Neural cell (in vitro differentiated cells): ENCODE results near the gene HDAC9. TPM values are rescaled to one million over a fixed set of nuclear protein-coding genes. Genes with fewer than 3 reads are reported as not detected.

Experiments used
- H2AFZ ChIP-seq: fragments of 200-600, 300-800 bp; sonication (generic), shearing (Covaris generic); 2 replicates; pipeline ENCODE4 v1.6.0; 2014; ENCODE audit warnings: low read depth, mild to moderate bottlenecking, antibody characterized with exemption, low read length, moderate library complexity
- H3F3A ChIP-seq: fragments of 200-600 bp; shearing (Covaris generic); 2 replicates; pipeline ENCODE4 v1.6.1; 2016; ENCODE audit warnings: mild to moderate bottlenecking, moderate library complexity, mixed read lengths, antibody characterized with exemption, low read length; ENCODE audit not compliant: insufficient read depth, poor library complexity, severe bottlenecking
- H3K27ac ChIP-seq: fragments of 200-600, 300-800 bp; sonication (generic), shearing (Covaris generic); 2 replicates; pipeline ENCODE4 v1.5.1; 2014; ENCODE audit warnings: mild to moderate bottlenecking, low read length, moderate library complexity
- H3K27me3 ChIP-seq: fragments of 300-800, 200-600 bp; sonication (generic), shearing (Covaris generic); 2 replicates; pipeline ENCODE4 v1.6.0; 2014; ENCODE audit warnings: mild to moderate bottlenecking, low read depth, low read length, moderate library complexity; ENCODE audit not compliant: insufficient read depth
- H3K36me3 ChIP-seq: fragments of 300-800, 200-600 bp; sonication (generic), shearing (Covaris generic); 2 replicates; pipeline ENCODE4 v1.5.1; 2014; ENCODE audit warnings: mild to moderate bottlenecking, antibody characterized with exemption, low read length, moderate library complexity; ENCODE audit not compliant: insufficient read depth
- H3K4me2 ChIP-seq: fragments of 300-800, 200-600 bp; sonication (generic), shearing (Covaris generic); 2 replicates; pipeline ENCODE4 v1.6.0; 2014; ENCODE audit warnings: mild to moderate bottlenecking, low read length
- H3K4me3 ChIP-seq: fragments of 300-800, 200-600 bp; sonication (generic), shearing (Covaris generic); 2 replicates; pipeline ENCODE4 v1.5.1; 2014; ENCODE audit warnings: mild to moderate bottlenecking, low read length, moderate library complexity
- H3K79me2 ChIP-seq: fragments of 200-600 bp; shearing (Covaris generic); replicated peaks from 2 replicates; pipeline ENCODE4 v1.6.0; 2014; ENCODE audit warnings: mild to moderate bottlenecking, low read length, moderate library complexity; ENCODE audit not compliant: insufficient read depth
- H3K9ac ChIP-seq: fragments of 300-800, 200-600 bp; sonication (generic), shearing (Covaris generic); 2 replicates; pipeline ENCODE4 v1.6.1; 2016; ENCODE audit warnings: mild to moderate bottlenecking, low read length, mixed read lengths
- H3K9me2 ChIP-seq: fragments of 200-600 bp; shearing (Covaris generic); 2 replicates; pipeline ENCODE4 v1.6.1; 2016; ENCODE audit warnings: mild to moderate bottlenecking, low read length, mixed read lengths; ENCODE audit not compliant: insufficient read depth
- H3K9me3 ChIP-seq: fragments of 200-600, 300-800 bp; sonication (generic), shearing (Covaris generic); 2 replicates; pipeline ENCODE4 v1.6.1; 2016; ENCODE audit warnings: mild to moderate bottlenecking, mixed run types, low read length, moderate library complexity, mixed read lengths
- H4K20me1 ChIP-seq: fragments of 200-600 bp; shearing (Covaris generic); 2 replicates; pipeline ENCODE4 v1.6.1; 2016; ENCODE audit warnings: mild to moderate bottlenecking, mixed run types; ENCODE audit not compliant: insufficient read depth
- EP300 ChIP-seq: fragments of 450-650 bp; conservative IDR thresholded peaks from 2 replicates; pipeline ENCODE4 v1.6.1; 2014; ENCODE audit warnings: antibody characterized with exemption, mild to moderate bottlenecking, moderate library complexity; ENCODE audit not compliant: poor library complexity, severe bottlenecking
- EZH2 ChIP-seq: fragments of 200-600, 300-800 bp; shearing (Covaris generic), sonication (generic); IDR thresholded peaks from 2 replicates; pipeline ENCODE4 v1.6.1; 2014; ENCODE audit warnings: antibody characterized with exemption, low read length, borderline replicate concordance, mild to moderate bottlenecking; ENCODE audit not compliant: insufficient read depth, poor library complexity, severe bottlenecking
- MXI1 ChIP-seq: fragments of 450-650 bp; conservative IDR thresholded peaks from 2 replicates; pipeline ENCODE4 v1.6.1; 2014; ENCODE audit warnings: antibody characterized with exemption, mild to moderate bottlenecking; ENCODE audit not compliant: poor library complexity, severe bottlenecking
- POLR2AphosphoS5 ChIP-seq: IDR thresholded peaks from 2 replicates; pipeline ENCODE4 v1.6.1; 2012
- RAD21 ChIP-seq: fragments of 450-650 bp; conservative IDR thresholded peaks from 2 replicates; pipeline ENCODE4 v1.6.1; 2014; ENCODE audit warnings: antibody characterized with exemption, mild to moderate bottlenecking, moderate library complexity
- SMC3 ChIP-seq: fragments of 450-650 bp; conservative IDR thresholded peaks from 2 replicates; pipeline ENCODE4 v1.6.1; 2014; ENCODE audit warnings: antibody characterized with exemption, mild to moderate bottlenecking, moderate library complexity; ENCODE audit not compliant: poor library complexity
- TAF1 ChIP-seq: IDR thresholded peaks from 2 replicates; pipeline ENCODE4 v1.6.1; 2012; ENCODE audit warnings: low read depth
- polyA plus RNA-seq: library from polyadenylated mRNA; depleted of rRNA; stranded (reverse); fragments of >200 nt; gene quantifications from 2 replicates; pipeline ENCODE4 v1.2.3, GENCODE V29; 2014
- TF ChIP-seq, protein P1 (sequence below): fragments of 450-650 bp; IDR thresholded peaks from 2 replicates; pipeline ENCODE4 v1.5.1; 2014; ENCODE audit warnings: antibody characterized with exemption, mild to moderate bottlenecking, moderate library complexity; ENCODE audit not compliant: poor library complexity, severe bottlenecking
- TF ChIP-seq, protein P2 (sequence below): IDR thresholded peaks from 2 replicates; pipeline ENCODE4 v1.6.1; 2012; ENCODE audit warnings: borderline replicate concordance

Gene HDAC9
- polyA plus RNA-seq, 1 donor from 2014 or later = 15.9 TPM

DNA sequence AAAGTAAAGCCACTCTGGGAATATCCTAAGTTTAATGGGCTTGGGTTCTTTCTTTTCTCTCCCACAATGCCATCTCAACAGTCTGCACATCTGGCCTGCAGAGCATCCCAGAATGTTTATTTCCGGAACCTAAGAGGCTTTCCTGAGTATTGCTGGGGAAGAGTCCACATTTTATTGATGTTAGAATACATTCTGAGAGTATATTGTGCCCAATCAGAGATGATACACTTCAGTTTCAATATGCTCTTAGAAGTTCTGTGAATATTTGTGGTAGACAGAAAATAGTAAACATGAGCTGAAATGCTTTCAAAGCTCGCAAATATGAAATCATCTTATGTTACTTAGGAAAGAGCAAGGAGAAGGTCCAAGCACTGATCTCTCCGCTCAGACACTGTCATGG lies 421.3 kb downstream of the HDAC9 start:
- no peaks in the 10 kb centered on the region for H3K36me3 ChIP-seq
- no peak overlapping the region for H3K27ac ChIP-seq
- H4K20me1 ChIP-seq = no peaks in the 10 kb centered on the region
- H3K4me3 ChIP-seq = no peak overlapping the region
- H3K9me3 ChIP-seq = no peaks in the 10 kb centered on the region
- no peaks in the 10 kb centered on the region for H3F3A ChIP-seq
- no peaks in the 10 kb centered on the region for H3K27me3 ChIP-seq
- no peak for TF ChIP-seq EZH2
- no peak for TF ChIP-seq RAD21
- TF ChIP-seq EP300 = no peak
- no peak for TF ChIP-seq POLR2AphosphoS5
- no peak overlapping the region for H2AFZ ChIP-seq
- no peaks in the 10 kb centered on the region for H3K79me2 ChIP-seq
- H3K9me2 ChIP-seq = no peaks in the 10 kb centered on the region
- H3K9ac ChIP-seq = no peak overlapping the region
- H3K4me2 ChIP-seq = no peak overlapping the region

DNA sequence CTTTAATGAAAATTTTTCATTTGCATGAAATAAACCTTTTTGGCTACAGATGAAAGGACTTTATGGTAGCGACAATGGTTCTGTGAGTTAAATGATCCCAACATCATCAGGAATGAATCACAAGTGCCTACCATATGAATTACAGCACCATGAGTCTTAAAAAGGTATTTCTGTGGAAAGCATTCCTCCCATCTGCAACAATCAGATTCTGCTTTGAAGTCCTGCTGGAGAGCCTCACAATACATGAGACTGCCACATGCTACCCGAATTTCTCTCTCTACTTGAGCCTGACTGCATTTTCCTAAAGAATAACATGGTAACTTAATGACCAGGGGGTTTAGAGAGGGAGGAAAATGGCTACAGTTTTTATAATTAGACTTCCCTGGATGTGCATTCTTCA lies 431.6 kb downstream of the HDAC9 start:
- Histone ChIP-seq H3K27ac (no peak overlapping the region), H3K9me2 (no peaks in the 10 kb centered on the region), H4K20me1 (no peaks in the 10 kb centered on the region), H3F3A (no peaks in the 10 kb centered on the region), H3K79me2 (no peaks in the 10 kb centered on the region), H3K4me2 (no peak overlapping the region), H3K4me3 (no peak overlapping the region), H3K9me3 (no peaks in the 10 kb centered on the region), H3K9ac (no peak overlapping the region), H3K36me3 (no peaks in the 10 kb centered on the region), H2AFZ (no peak overlapping the region), H3K27me3 (no peaks in the 10 kb centered on the region)
- TF ChIP-seq SMC3 (no peak), TAF1 (no peak), RAD21 (no peak), EZH2 (no peak), EP300 (no peak), POLR2AphosphoS5 (no peak), MXI1 (no peak)
- TF ChIP-seq, protein P1, sequence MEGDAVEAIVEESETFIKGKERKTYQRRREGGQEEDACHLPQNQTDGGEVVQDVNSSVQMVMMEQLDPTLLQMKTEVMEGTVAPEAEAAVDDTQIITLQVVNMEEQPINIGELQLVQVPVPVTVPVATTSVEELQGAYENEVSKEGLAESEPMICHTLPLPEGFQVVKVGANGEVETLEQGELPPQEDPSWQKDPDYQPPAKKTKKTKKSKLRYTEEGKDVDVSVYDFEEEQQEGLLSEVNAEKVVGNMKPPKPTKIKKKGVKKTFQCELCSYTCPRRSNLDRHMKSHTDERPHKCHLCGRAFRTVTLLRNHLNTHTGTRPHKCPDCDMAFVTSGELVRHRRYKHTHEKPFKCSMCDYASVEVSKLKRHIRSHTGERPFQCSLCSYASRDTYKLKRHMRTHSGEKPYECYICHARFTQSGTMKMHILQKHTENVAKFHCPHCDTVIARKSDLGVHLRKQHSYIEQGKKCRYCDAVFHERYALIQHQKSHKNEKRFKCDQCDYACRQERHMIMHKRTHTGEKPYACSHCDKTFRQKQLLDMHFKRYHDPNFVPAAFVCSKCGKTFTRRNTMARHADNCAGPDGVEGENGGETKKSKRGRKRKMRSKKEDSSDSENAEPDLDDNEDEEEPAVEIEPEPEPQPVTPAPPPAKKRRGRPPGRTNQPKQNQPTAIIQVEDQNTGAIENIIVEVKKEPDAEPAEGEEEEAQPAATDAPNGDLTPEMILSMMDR = no peak
- TF ChIP-seq, protein P2, sequence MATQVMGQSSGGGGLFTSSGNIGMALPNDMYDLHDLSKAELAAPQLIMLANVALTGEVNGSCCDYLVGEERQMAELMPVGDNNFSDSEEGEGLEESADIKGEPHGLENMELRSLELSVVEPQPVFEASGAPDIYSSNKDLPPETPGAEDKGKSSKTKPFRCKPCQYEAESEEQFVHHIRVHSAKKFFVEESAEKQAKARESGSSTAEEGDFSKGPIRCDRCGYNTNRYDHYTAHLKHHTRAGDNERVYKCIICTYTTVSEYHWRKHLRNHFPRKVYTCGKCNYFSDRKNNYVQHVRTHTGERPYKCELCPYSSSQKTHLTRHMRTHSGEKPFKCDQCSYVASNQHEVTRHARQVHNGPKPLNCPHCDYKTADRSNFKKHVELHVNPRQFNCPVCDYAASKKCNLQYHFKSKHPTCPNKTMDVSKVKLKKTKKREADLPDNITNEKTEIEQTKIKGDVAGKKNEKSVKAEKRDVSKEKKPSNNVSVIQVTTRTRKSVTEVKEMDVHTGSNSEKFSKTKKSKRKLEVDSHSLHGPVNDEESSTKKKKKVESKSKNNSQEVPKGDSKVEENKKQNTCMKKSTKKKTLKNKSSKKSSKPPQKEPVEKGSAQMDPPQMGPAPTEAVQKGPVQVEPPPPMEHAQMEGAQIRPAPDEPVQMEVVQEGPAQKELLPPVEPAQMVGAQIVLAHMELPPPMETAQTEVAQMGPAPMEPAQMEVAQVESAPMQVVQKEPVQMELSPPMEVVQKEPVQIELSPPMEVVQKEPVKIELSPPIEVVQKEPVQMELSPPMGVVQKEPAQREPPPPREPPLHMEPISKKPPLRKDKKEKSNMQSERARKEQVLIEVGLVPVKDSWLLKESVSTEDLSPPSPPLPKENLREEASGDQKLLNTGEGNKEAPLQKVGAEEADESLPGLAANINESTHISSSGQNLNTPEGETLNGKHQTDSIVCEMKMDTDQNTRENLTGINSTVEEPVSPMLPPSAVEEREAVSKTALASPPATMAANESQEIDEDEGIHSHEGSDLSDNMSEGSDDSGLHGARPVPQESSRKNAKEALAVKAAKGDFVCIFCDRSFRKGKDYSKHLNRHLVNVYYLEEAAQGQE = no peak

DNA sequence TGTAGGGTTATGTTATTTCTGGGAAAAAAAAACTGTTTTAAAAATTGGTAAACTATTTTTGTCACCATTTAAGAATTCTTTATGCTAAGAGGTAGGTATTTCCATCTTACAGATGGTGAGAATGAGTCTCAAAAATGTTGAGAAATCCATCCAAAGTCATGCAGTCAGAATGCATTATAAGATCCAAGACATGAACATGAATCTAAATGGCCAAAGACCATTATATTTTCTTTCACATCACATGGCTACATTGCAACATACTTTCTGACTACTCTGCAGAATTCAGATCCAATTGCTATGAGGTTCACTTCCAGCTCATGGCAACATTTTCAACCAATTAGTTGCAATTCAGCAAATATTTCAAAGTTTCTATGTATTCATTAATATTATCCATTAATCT lies 440.7 kb downstream of the HDAC9 start:
- H3F3A ChIP-seq = no peaks in the 10 kb centered on the region
- H2AFZ ChIP-seq = no peak overlapping the region
- H3K9me2 ChIP-seq = no peaks in the 10 kb centered on the region
- H3K9ac ChIP-seq = no peak overlapping the region
- H3K4me2 ChIP-seq = no peak overlapping the region
- no peaks in the 10 kb centered on the region for H3K79me2 ChIP-seq
- H4K20me1 ChIP-seq = no peaks in the 10 kb centered on the region
- H3K36me3 ChIP-seq = no peaks in the 10 kb centered on the region
- H3K27ac ChIP-seq = no peak overlapping the region
- H3K9me3 ChIP-seq = no peaks in the 10 kb centered on the region
- TF ChIP-seq EP300 = no peak
- no peak for TF ChIP-seq TAF1
- TF ChIP-seq, protein P2 = no peak
- TF ChIP-seq SMC3 = no peak
- TF ChIP-seq POLR2AphosphoS5 = no peak
- no peak for TF ChIP-seq EZH2
- no peak for TF ChIP-seq MXI1
- no peak for TF ChIP-seq RAD21
- TF ChIP-seq, protein P1 = no peak
- H3K27me3 ChIP-seq = no peaks in the 10 kb centered on the region
- no peak overlapping the region for H3K4me3 ChIP-seq
